WERI-Rb-1 (cell line): ENCODE results near the gene IGF2BP3.

Experiments
- DNase-seq: peaks from one replicate; pipeline ENCODE4 v3.0.0-alpha.2; 2020
- H3K27ac ChIP-seq: fragments of 250-450 bp; sonication (Bioruptor Pico); 2 replicates; pipeline ENCODE4 v1.5.1; 2020; ENCODE audit warnings: mild to moderate bottlenecking, moderate library complexity
- H3K27me3 ChIP-seq: fragments of 250-450 bp; sonication (Bioruptor Pico); 2 replicates; pipeline ENCODE4 v1.5.1; 2021; ENCODE audit warnings: mild to moderate bottlenecking, low read depth, moderate library complexity; ENCODE audit not compliant: insufficient read depth, severe bottlenecking
- H3K36me3 ChIP-seq: fragments of 250-450 bp; sonication (Bioruptor Pico); 2 replicates; pipeline ENCODE4 v1.5.1; 2020; ENCODE audit warnings: mild to moderate bottlenecking, moderate library complexity
- H3K4me3 ChIP-seq: 2 replicates; pipeline ENCODE4 v1.5.1; 2011; ENCODE audit warnings: low read depth, mild to moderate bottlenecking, control low read depth, low read length
- H3K9me3 ChIP-seq: fragments of 250-450 bp; sonication (Bioruptor Pico); 2 replicates; pipeline ENCODE4 v1.5.1; 2021; ENCODE audit warnings: mild to moderate bottlenecking, moderate library complexity; ENCODE audit not compliant: severe bottlenecking
- TF ChIP-seq, protein P1 (sequence below): IDR thresholded peaks from 2 replicates; pipeline ENCODE4 v1.5.1; 2011; ENCODE audit warnings: low read depth, mild to moderate bottlenecking, control low read depth, inconsistent platforms, low read length

IGF2BP3 gene

GRCh38 chr7:23443974-23444373, 26.3 kb downstream of the IGF2BP3 start:
- DNase-seq = no peak
- H3K36me3 ChIP-seq = peaks cover 20% of the 10 kb centered on the region
- no peak overlapping the region for H3K27ac ChIP-seq
- no peaks in the 10 kb centered on the region for H3K9me3 ChIP-seq
- H3K4me3 ChIP-seq = no peak overlapping the region
- no peaks in the 10 kb centered on the region for H3K27me3 ChIP-seq
- TF ChIP-seq, protein P1, sequence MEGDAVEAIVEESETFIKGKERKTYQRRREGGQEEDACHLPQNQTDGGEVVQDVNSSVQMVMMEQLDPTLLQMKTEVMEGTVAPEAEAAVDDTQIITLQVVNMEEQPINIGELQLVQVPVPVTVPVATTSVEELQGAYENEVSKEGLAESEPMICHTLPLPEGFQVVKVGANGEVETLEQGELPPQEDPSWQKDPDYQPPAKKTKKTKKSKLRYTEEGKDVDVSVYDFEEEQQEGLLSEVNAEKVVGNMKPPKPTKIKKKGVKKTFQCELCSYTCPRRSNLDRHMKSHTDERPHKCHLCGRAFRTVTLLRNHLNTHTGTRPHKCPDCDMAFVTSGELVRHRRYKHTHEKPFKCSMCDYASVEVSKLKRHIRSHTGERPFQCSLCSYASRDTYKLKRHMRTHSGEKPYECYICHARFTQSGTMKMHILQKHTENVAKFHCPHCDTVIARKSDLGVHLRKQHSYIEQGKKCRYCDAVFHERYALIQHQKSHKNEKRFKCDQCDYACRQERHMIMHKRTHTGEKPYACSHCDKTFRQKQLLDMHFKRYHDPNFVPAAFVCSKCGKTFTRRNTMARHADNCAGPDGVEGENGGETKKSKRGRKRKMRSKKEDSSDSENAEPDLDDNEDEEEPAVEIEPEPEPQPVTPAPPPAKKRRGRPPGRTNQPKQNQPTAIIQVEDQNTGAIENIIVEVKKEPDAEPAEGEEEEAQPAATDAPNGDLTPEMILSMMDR = no peak

DNA sequence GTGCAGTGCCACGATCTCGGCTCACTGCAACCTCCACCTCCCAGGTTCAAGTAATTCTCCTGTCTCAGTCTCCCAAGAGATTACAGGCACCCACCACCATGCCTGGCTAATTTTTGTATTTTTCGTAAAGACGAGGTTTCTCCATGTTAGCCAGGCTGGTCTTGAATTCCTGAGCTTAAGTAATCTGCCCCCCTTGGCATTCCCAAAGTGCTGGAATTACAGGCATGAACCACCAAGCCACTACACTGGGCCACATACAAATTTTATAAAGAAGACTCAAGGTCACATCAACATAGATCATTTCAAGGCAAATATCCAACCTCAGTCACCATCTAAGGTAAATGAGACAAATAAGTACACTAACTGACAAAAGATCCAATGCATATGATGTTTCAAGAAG, 32.1 kb downstream of the IGF2BP3 start:
- H3K4me3 ChIP-seq = no peak overlapping the region
- H3K27ac ChIP-seq = no peak overlapping the region
- H3K9me3 ChIP-seq = no peaks in the 10 kb centered on the region
- no peaks in the 10 kb centered on the region for H3K27me3 ChIP-seq
- TF ChIP-seq, protein P1 = no peak
- H3K36me3 ChIP-seq = peaks cover 7% of the 10 kb centered on the region
- DNase-seq = no peak

DNA sequence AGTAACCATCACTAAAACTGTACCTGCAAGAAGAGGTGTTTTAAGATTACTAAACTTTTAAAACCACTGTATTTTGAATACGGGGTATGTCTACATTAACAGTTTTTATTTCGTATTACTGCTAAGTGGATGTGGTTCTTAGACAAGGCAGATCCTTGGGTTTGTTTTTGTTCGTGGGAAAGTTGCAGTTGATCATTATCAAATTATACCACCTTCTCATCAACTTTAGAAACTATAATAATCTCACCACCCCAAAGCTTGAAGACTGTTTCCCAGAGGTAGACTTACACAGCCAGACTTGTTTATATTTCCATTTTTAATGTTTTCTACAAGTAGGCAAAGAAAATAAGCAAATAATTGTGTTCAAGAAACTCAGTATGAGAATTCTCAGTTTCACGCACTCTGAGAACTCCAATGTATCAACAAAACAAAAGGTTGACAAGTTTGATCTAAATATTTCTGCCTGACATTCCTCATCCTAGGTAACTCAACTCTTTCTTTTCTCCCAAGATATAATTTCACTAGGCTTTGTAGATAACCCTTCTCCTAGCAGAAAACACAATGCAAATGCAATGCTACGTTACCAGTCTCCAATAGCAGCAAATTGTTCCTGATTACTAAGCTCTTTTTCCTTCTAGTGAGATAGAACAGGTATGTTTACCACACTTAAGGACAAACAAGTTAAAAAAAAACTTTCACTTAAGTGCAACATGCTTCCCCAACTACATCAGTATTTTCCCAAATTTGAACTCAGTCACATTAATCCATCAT, 36.0 kb downstream of the IGF2BP3 start:
- H3K4me3 ChIP-seq = no peak overlapping the region
- no peaks in the 10 kb centered on the region for H3K9me3 ChIP-seq
- H3K27me3 ChIP-seq = no peaks in the 10 kb centered on the region
- DNase-seq = no peak
- TF ChIP-seq, protein P1 = no peak
- H3K36me3 ChIP-seq = peaks cover 3% of the 10 kb centered on the region
- no peak overlapping the region for H3K27ac ChIP-seq

- TF ChIP-seq, protein P1 = no peak
- Histone ChIP-seq H3K27me3 (no peaks in the 10 kb centered on the region), H3K9me3 (no peaks in the 10 kb centered on the region), H3K4me3 (no peak overlapping the region), H3K27ac (no peak overlapping the region), H3K36me3 (peaks cover 1% of the 10 kb centered on the region; the same call in 1 of the 2 replicates)
- DNase-seq = no peak
Observed at GRCh38 chr7:23431702-23432199, 38.5 kb downstream of the IGF2BP3 start.

- Histone ChIP-seq H3K9me3 (no peaks in the 10 kb centered on the region), H3K27ac (no peak overlapping the region), H3K4me3 (no peak overlapping the region), H3K27me3 (no peaks in the 10 kb centered on the region), H3K36me3 (no peaks in the 10 kb centered on the region; the same call in 1 of the 2 replicates)
- no peak for DNase-seq
- TF ChIP-seq, protein P1 = no peak
Observed at GRCh38 chr7:23430893-23431259, 39.4 kb downstream of the IGF2BP3 start.
